Muscle of back (tissue), 11 donors: ENCODE results near the gene THRAP3. TPM values are rescaled to one million over a fixed set of nuclear protein-coding genes. Genes with fewer than 3 reads are reported as not detected.
A peak's percentile ranks its signal among the peaks of the same experiment; 100 is the strongest.
"Not testable (repeated sequence)": the region's sequence is repeated elsewhere in the genome, so short reads cannot be mapped to it uniquely, and the experiment has no call there.

Source experiments
- DNase-seq, 3 donors: peaks; one replicate each; pipeline versions ENCODE4 v3.0.0 to v3.0.0-alpha.2; 2013
- polyA plus RNA-seq, 10 donors: library from polyadenylated mRNA; unstranded; fragments of 120-200 nt; gene quantifications; one replicate each; pipeline ENCODE4 v1.2.1, GENCODE V29; 2013; ENCODE audit not compliant: insufficient read length in 10 of 10

The THRAP3 gene
- polyA plus RNA-seq, 10 donors, result 83.5 to 120 (median 95.6) TPM

- DNase-seq, result peak; percentile 49 to 61 (median 59)
Measured at GRCh38 chr1:36203554-36204346, 20.5 kb upstream of the THRAP3 start.

DNA sequence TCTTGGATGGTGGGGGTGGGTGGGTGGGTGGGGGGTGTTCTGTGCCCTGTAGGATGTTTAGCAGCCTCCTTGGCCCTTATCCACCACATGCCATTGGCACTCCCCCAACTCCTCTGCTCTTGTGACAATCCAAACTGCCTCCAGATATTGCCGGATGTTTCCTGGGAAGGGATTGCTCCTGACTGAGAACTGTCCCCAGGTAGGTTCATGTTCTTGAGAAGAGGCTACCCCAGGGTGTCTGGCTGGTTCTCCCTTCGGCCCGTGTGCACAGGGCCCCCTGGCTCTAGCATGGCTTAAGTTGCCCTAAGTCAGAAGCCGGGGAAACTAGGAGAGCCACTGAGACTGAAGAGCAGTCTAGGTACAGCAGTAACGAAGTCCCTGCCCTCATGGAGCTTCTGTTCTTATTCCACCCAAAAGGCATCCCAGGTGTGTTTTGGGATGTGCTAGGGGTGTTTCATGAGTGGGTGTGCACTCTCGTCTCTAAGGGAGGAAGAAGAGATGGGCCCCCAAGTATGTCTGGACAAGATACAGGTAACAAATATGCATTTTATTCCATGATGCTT, 19.8 kb upstream of the THRAP3 start:
- peak; percentile 23 to 33 (median 30) for DNase-seq

GRCh38 chr1:36206323-36206858, 17.9 kb upstream of the THRAP3 start:
- no peak for DNase-seq

DNA sequence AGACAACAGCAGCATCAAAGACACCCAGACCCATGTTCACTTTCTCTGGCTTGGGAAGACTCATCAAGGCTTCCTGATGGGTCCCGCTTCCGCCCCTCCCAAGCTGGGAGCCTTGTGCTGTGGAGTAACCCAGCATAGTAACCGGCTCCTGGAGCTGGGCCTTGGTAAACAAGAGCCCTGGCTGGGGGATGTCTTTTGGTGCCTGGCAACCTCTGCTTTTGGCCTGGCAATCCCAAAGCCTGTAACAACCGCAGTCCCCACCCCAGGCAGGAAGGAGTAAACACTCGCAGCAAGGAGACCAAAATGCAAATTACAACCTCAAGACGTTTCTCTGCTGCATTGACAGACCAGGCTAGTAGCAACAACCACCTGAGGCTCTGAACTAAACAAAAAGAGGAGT, 16.9 kb upstream of the THRAP3 start:
- no peak for DNase-seq

GRCh38 chr1:36208978-36209703, 15.1 kb upstream of the THRAP3 start:
- DNase-seq, result no peak

GRCh38 chr1:36211307-36211706, 12.9 kb upstream of the THRAP3 start:
- DNase-seq, result no peak

- DNase-seq, result no peak
Measured at GRCh38 chr1:36211841-36212240, 12.4 kb upstream of the THRAP3 start.

DNA sequence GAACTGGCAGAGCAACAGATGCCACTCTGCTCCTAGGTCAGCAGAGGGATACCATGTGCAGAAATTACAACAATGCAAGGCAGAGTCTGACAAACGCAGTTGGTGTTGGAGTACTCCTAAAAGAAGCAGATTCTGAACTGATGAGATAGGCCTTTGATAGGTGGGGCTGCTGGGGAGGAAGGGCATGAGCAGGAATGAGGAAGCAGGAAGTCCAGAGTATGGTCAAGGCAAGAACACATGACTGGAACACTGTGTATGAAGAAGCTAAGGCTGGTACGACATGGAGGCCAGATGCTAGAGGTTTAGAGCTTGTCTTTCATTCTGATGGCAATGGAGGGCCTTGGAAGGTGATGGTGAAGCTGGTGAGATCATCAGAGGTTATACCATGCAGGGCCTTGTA, 11.5 kb upstream of the THRAP3 start:
- no peak for DNase-seq

- no peak for DNase-seq
Measured at GRCh38 chr1:36217670-36218069, 6.6 kb upstream of the THRAP3 start.

GRCh38 chr1:36221901-36222300, 2.3 kb upstream of the THRAP3 start:
- DNase-seq, result not testable (repeated sequence)

DNA sequence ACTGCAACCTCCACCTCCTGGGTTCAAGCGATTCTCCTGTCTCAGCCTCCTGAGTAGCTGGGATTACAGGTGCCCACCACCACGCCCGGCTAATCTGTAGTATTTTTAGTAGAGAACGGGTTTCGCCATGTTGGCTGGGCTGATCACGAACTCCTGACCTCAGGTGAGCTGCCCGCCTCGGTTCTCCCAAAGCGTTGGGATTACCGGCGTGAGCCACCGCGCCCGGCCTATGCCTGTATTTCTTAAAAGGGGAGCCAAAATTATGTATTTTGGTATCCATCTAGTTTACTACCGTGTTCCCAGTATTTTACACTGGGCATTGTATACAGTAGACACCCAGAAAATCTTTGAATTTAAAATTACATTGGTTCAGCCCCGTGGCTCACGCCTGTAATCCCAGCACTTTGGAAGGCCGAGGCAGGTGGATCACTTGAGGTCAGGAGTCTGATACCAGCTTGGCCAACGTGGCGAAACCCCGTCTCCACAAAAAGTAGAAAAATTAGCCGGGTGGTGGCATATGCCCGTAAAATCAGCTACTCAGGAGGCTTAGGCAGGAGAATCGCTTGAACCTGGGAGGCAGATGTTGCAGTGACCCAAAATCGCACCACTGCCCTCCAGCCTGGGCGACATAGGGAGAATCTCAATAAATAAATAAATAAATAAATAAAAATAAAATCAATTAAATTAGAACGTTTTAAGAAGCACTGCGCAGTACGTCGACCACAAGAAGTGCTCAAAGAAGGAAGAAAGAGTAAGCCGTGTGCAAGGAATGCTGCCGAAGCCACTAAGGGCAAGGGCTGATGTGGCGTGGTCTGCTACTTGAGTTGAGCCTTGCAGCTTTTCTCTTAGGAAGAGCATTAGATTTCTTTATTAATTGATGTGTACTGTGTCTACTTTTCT, 1.5 kb upstream of the THRAP3 start:
- DNase-seq, result no peak

- DNase-seq, result peak; percentile 64 to 88 (median 68)
Measured at GRCh38 chr1:36223381-36223995, 755 bp upstream of the THRAP3 start.

DNA sequence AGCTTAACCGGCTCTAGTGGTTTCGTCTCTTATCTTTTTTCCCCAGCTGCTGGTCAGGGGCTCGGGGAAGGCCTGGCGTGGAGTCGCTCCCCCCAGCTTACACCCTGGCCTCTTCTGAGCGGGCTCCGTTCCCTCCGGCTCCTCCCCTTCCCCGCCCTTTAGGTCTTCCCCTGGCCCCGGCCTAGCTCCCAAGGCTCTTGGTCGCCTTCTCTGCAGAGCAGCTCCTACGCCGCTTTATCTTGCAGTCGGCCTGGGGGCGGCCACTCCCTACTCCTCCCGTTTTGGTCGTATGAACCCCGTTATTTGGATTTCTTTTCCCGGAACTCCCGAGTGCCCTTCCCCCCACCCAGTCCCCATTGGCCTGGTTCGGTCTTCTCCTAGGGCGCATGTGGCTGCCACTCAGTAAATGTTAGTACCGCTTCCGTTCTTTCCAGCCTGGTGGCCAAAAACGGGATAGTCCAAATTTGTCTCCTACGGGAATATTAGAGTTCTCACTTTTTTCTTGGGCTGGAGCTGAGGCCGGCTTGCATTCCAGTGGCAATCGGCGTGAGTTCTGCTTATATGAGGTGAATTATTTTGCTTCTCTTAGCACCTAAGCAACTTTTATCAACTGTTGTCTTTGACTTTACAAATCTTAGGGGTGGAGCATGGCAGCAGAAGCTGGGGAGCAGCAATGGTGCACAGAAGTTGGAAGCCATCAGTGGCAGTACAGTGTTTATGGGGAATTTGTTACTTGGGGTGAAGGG, 467 bp downstream of the THRAP3 start:
- DNase-seq, result peak in 1 of 3 donors; percentile 78

DNA sequence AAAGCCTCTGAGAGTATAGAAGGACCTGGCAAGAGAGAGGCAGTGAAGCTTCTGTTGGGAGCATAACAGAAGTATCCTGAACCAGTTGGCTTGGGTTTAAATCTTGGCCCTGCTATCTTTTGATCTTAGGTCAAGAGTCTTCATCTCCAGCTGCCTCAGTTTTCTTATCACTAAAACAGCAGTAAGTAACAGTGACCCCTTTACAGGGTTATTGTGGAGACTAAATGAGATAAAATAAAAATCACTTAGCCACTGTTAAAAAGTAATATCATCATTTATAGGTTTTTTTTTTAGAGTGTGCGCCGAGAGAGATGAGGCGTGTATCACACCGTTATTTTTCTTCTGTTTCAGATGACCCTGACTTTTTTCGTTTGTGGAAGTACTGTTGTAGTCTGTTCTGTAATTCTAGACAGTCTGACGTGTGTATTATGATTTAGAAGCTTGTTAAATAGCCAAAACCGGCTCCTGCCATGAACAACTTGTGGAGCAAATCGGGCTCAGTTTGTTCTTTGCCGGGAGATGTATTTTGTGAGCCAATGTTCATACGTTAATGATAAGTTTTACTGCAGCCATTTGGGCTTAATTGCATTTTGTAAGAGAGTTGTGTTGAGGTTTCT, 1.1 kb downstream of the THRAP3 start:
- no peak for DNase-seq

DNA sequence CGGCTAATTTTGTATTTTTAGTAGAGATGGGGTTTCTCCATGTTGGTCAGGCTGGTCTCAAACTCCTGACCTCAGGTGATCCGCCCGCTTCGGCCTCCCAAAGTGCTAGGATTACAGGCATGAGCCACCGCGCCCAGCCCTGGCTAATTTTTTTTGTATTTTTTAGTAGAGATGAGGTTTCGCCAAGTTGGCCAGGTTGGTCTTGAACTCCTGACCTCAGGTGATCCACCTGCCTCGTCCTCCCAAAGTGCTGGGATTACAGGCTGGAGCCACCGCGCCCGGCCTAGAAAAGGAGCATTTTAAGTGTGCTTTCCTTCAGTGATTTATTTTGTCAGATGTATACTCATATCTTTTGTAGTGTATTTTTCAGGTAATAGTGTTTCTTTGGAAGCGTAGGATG, 6.0 kb downstream of the THRAP3 start:
- DNase-seq, result not testable (repeated sequence)

GRCh38 chr1:36231191-36231590, 6.9 kb downstream of the THRAP3 start:
- no peak for DNase-seq

DNA sequence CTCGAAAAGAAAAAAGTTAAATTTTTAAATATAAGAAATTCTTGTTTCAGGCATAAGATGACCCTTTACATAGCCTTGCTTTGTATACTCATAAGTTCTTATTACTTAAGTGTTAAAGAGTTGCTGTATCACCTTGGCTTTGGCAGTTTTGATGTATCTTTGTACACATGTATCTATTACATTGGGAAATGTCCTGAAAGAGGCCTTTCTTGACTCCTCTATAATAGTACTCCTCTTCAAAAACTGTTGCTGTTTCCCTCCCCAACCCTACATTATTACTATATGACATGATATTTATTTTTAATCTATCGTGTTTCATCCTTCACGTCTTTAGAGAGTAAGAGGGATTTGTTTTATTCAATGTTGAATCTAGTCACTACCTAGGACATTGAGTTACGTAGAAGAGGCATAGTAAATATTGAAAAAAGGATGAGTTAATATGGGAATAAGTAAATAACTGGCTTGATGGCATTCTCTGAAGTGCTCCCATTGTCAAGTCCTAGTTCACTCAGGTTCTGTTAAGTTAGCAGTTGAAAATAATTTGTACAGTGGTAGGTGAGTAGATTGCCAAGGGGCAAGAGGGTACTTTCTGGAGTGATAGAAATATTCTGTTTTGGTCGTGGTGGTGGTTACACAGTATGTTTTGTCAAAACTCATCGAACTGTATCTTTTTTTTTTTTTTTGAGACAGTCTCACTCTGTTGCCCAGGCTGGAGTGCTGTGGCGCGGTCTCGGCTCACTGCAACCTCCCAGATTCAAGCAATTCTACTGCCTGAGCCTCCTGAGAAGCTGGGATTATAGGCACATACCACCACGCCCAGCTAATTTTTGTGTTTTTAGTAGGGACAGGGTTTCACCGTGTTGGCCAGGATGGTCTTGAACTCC, 8.2 kb downstream of the THRAP3 start:
- no peak for DNase-seq

GRCh38 chr1:36236302-36236701, 12.1 kb downstream of the THRAP3 start:
- no peak for DNase-seq

DNA sequence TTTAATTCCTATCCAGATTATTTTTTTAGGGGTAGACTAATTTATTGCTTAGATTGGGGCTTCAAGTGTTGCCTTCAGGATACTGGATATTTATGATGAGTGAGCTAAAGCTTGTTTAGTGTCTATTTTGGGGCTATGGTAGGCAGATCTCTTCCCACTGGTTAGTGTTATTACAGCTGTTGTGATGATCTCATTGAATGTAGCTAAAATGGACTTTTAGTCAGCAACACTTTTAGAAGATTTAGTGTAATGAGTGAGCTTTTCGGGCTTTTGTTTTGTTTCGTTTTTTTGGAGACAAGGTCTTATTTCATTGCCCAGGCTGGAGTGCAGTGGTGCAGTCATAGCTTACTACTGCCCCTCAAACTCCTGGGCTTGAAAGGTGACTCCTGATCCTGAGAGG, 14.2 kb downstream of the THRAP3 start:
- DNase-seq, result no peak
